HEK293T (cell line): Measurements from ENCODE around the gene LRP1B.

Experiments used
- CTCF ChIA-PET: fragments of 350-600 bp; formaldehyde crosslinking; extraction: SDS; loops from one replicate; lab custom pipeline; 2021; ENCODE audit warnings: antibody characterized with exemption, inconsistent platforms; lab: Yijun Ruan, JAX
- POLR2A ChIA-PET: fragments of 350-600 bp; formaldehyde crosslinking; extraction: SDS; loops from one replicate; lab custom pipeline; 2020; ENCODE audit warnings: antibody characterized with exemption, inconsistent platforms; lab: Yijun Ruan, JAX
- DNase-seq: peaks from one replicate; pipeline ENCODE4 v3.0.0; 2012; ENCODE audit warnings: mixed read lengths; ENCODE audit errors: extremely low spot score
- ARNT ChIP-seq: fragments of 450-650 bp; IDR thresholded peaks from 2 replicates; pipeline ENCODE4 v1.6.1; 2017; ENCODE audit warnings: mild to moderate bottlenecking
- BHLHE40 ChIP-seq: fragments of 450-650 bp; IDR thresholded peaks from 2 replicates; pipeline ENCODE4 v1.6.1; 2016; ENCODE audit warnings: mild to moderate bottlenecking, moderate library complexity, borderline replicate concordance
- CTBP1 ChIP-seq: fragments of 450-650 bp; IDR thresholded peaks from 2 replicates; pipeline ENCODE4 v1.6.1; 2016; ENCODE audit warnings: borderline replicate concordance
- ELF4 ChIP-seq: fragments of 450-650 bp; IDR thresholded peaks from 2 replicates; pipeline ENCODE4 v1.6.1; 2017; ENCODE audit warnings: antibody characterized with exemption
- FOXA1 ChIP-seq: fragments of 450-650 bp; IDR thresholded peaks from 2 replicates; pipeline ENCODE4 v1.6.1; 2016; ENCODE audit warnings: mild to moderate bottlenecking
- FOXK2 ChIP-seq: fragments of 450-650 bp; IDR thresholded peaks from 2 replicates; pipeline ENCODE4 v1.6.1; 2016; ENCODE audit warnings: mild to moderate bottlenecking
- FOXM1 ChIP-seq: fragments of 450-650 bp; IDR thresholded peaks from 2 replicates; pipeline ENCODE4 v1.6.1; 2017; ENCODE audit warnings: mild to moderate bottlenecking, borderline replicate concordance
- HDGF ChIP-seq: fragments of 450-650 bp; IDR thresholded peaks from 2 replicates; pipeline ENCODE4 v1.6.1; 2017; ENCODE audit warnings: antibody characterized with exemption, borderline replicate concordance
- L3MBTL2 ChIP-seq: fragments of 450-650 bp; conservative IDR thresholded peaks from 2 replicates; pipeline ENCODE4 v1.6.1; 2016; ENCODE audit warnings: mild to moderate bottlenecking
- LEF1 ChIP-seq: fragments of 450-650 bp; IDR thresholded peaks from 2 replicates; pipeline ENCODE4 v1.6.1; 2017; ENCODE audit warnings: mild to moderate bottlenecking, borderline replicate concordance
- NFRKB ChIP-seq: fragments of 450-650 bp; IDR thresholded peaks from 2 replicates; pipeline ENCODE4 v1.6.1; 2016; ENCODE audit warnings: mild to moderate bottlenecking, moderate library complexity
- PKNOX1 ChIP-seq: fragments of 450-650 bp; IDR thresholded peaks from 2 replicates; pipeline ENCODE4 v1.6.1; 2016
- SP1 ChIP-seq: fragments of 450-650 bp; IDR thresholded peaks from 2 replicates; pipeline ENCODE4 v1.6.1; 2017
- SUZ12 ChIP-seq: fragments of 450-650 bp; IDR thresholded peaks from 2 replicates; pipeline ENCODE4 v1.6.1; 2016; ENCODE audit warnings: mild to moderate bottlenecking
- TARDBP ChIP-seq: fragments of 450-650 bp; IDR thresholded peaks from 2 replicates; pipeline ENCODE4 v1.6.1; 2016
- ZNF384 ChIP-seq: fragments of 450-650 bp; IDR thresholded peaks from 2 replicates; pipeline ENCODE4 v1.6.1; 2016

The LRP1B gene

GRCh38 chr2:141519906-141520305 lies 610.9 kb downstream of the LRP1B start:
- ChIA-PET POLR2A (no interaction called here), CTCF (no interaction called here)
- DNase-seq = no peak
- TF ChIP-seq HDGF = no peak

- TF ChIP-seq TARDBP (no peak), L3MBTL2 (no peak), BHLHE40 (no peak), FOXA1 (no peak), PKNOX1 (no peak), ARNT (no peak), SP1 (no peak), HDGF (no peak), FOXK2 (no peak), LEF1 (no peak), FOXM1 (no peak), SUZ12 (no peak), NFRKB (no peak)
- ChIA-PET POLR2A (no interaction called here), CTCF (no interaction called here)
- no peak for DNase-seq
These were observed 612.9 kb downstream of the LRP1B start for GRCh38 chr2:141517852-141518421.

GRCh38 chr2:141517180-141517851 lies 613.5 kb downstream of the LRP1B start:
- ChIA-PET CTCF (no interaction called here), POLR2A (no interaction called here)

GRCh38 chr2:141515931-141516330 lies 614.9 kb downstream of the LRP1B start:
- TF ChIP-seq BHLHE40 = no peak
- TF ChIP-seq L3MBTL2 = no peak
- no peak for TF ChIP-seq LEF1
- no peak for TF ChIP-seq PKNOX1
- no peak for TF ChIP-seq FOXA1
- no peak for TF ChIP-seq ARNT
- no peak for TF ChIP-seq FOXK2
- TF ChIP-seq SP1 = no peak
- TF ChIP-seq ZNF384 = no peak
- no peak for TF ChIP-seq HDGF
- no peak for TF ChIP-seq ELF4
- TF ChIP-seq NFRKB = no peak
- ChIA-PET POLR2A (no interaction called here), CTCF (no interaction called here)
- no peak for DNase-seq

More at GRCh38 chr2:141517180-141517851, 613.5 kb downstream of the LRP1B start:
- TF ChIP-seq PKNOX1 = no peak
- no peak for TF ChIP-seq TARDBP
- TF ChIP-seq NFRKB = no peak
- no peak for TF ChIP-seq CTBP1
- TF ChIP-seq ZNF384 = no peak
- no peak for TF ChIP-seq ELF4
- no peak for TF ChIP-seq FOXK2
- no peak for TF ChIP-seq FOXA1
- no peak for DNase-seq

- TF ChIP-seq SP1 = no peak
- TF ChIP-seq L3MBTL2 = no peak
- TF ChIP-seq FOXM1 = no peak
- no peak for TF ChIP-seq FOXA1
- TF ChIP-seq SUZ12 = no peak
- no peak for TF ChIP-seq ARNT
- TF ChIP-seq ZNF384 = no peak
- no peak for TF ChIP-seq HDGF
- TF ChIP-seq LEF1 = no peak
- DNase-seq = no peak
- ChIA-PET POLR2A (no interaction called here), CTCF (no interaction called here)
These were observed 617.0 kb downstream of the LRP1B start for GRCh38 chr2:141513853-141514252.

GRCh38 chr2:141508806-141509595 lies 621.8 kb downstream of the LRP1B start:
- DNase-seq = no peak
- CTCF ChIA-PET = no interaction called here
- POLR2A ChIA-PET = no interaction called here
- TF ChIP-seq LEF1 (no peak), FOXA1 (no peak), HDGF (no peak), L3MBTL2 (no peak), ELF4 (no peak), ARNT (no peak), BHLHE40 (no peak), SP1 (no peak)
